CMK (cell line): ENCODE measurements around the gene TREM1.

Experiments
- DNase-seq: peaks from one replicate; pipeline ENCODE4 v3.0.0-alpha.2; 2010; ENCODE audit warnings: low read depth

Gene TREM1

GRCh38 chr6:41294214-41294872, 7.9 kb upstream of the TREM1 start:
- no peak for DNase-seq

GRCh38 chr6:41291717-41292116, 5.2 kb upstream of the TREM1 start:
- no peak for DNase-seq

GRCh38 chr6:41289815-41290214, 3.3 kb upstream of the TREM1 start:
- DNase-seq, result no peak

GRCh38 chr6:41288754-41289129, 2.3 kb upstream of the TREM1 start:
- DNase-seq, result no peak

- DNase-seq, result no peak
Measured at GRCh38 chr6:41288030-41288753, 1.7 kb upstream of the TREM1 start.

- DNase-seq, result no peak
Measured at GRCh38 chr6:41284726-41285125, 1.8 kb downstream of the TREM1 start.

- DNase-seq, result no peak
Measured at GRCh38 chr6:41283600-41283999, 2.9 kb downstream of the TREM1 start.

GRCh38 chr6:41280381-41281057, 6.0 kb downstream of the TREM1 start:
- no peak for DNase-seq

GRCh38 chr6:41278699-41279405, 7.6 kb downstream of the TREM1 start:
- peak; percentile 93 for DNase-seq

- DNase-seq, result no peak
Measured at GRCh38 chr6:41277605-41278004, 8.9 kb downstream of the TREM1 start.

- no peak for DNase-seq
Measured at GRCh38 chr6:41275489-41275888, 11.0 kb downstream of the TREM1 start.

GRCh38 chr6:41274256-41274655, 12.2 kb downstream of the TREM1 start:
- DNase-seq, result no peak

- no peak for DNase-seq
Measured at GRCh38 chr6:41273714-41274113, 12.8 kb downstream of the TREM1 start.

GRCh38 chr6:41272591-41273240, 13.8 kb downstream of the TREM1 start:
- DNase-seq, result no peak

GRCh38 chr6:41271901-41272395, 14.5 kb downstream of the TREM1 start:
- peak; percentile 66 for DNase-seq

- DNase-seq, result no peak
Measured at GRCh38 chr6:41269716-41270115, 16.8 kb downstream of the TREM1 start.

GRCh38 chr6:41269166-41269565, 17.3 kb downstream of the TREM1 start:
- no peak for DNase-seq

GRCh38 chr6:41268478-41268877, 18.0 kb downstream of the TREM1 start:
- no peak for DNase-seq

GRCh38 chr6:41266541-41266940, 19.9 kb downstream of the TREM1 start:
- DNase-seq, result no peak

GRCh38 chr6:41263267-41263666, 23.2 kb downstream of the TREM1 start:
- no peak for DNase-seq

GRCh38 chr6:41262401-41262800, 24.1 kb downstream of the TREM1 start:
- no peak for DNase-seq

GRCh38 chr6:41258196-41258493, 28.3 kb downstream of the TREM1 start:
- DNase-seq, result no peak
